ENCODE results near the gene YTHDF2.

DNA sequence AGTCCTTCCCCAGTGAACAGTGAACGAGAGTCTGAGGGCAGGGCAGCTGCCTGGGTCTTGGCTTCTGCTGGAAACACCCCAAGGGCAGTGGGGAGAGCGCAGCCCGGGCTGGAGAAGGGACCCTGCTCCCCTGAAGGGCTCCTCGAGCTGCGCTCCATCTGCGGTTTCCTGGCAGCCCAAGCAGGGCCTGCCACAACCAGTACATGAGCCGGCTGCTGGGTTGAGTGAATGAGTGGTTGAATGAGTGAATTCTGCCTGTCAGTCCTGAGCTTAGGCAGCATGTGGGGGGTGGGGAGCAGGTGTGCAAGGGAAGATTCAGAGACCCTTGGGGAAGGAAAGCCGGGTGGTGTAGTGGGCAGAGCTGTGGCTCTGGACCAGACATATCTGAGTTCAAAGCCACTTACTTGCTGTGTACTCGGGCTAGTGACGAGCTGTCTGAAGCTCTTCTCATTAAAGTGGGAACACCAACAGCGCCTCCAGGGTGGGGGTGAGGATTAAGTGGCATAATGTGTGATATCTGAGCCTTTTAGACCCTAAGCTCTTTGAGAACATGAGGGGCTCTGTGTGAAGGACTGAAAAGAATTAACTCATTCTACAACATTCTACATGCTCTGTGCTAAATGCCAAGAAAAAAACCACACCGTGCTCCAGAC, 78.9 kb downstream of the YTHDF2 start:
- TF ChIP-seq CTCF (IDR thresholded peaks at IDR 0.05) (no peak), POLR2A (IDR thresholded peaks at IDR 0.05) (no peak)

All from heart left ventricle (tissue), 13 donors.